NT2/D1 (cell line): ENCODE measurements around the gene COL11A1.

Experiments
- DNase-seq: peaks from one replicate; pipeline ENCODE4 v3.0.0-alpha.2; 2011; ENCODE audit warnings: low read depth, low spot score
- H3K27me3 ChIP-seq: 2 replicates; pipeline ENCODE4 v1.6.0; 2011; ENCODE audit warnings: mild to moderate bottlenecking; ENCODE audit not compliant: insufficient read length, insufficient read depth
- H3K36me3 ChIP-seq: 2 replicates; pipeline ENCODE4 v1.6.1; 2011; ENCODE audit warnings: mild to moderate bottlenecking, low read length, mixed read lengths; ENCODE audit not compliant: insufficient read depth, insufficient read length
- H3K4me1 ChIP-seq: 2 replicates; pipeline ENCODE4 v1.5.1; 2011; ENCODE audit not compliant: insufficient read depth, insufficient read length
- H3K4me3 ChIP-seq: 2 replicates; pipeline ENCODE4 v1.5.1; 2011; ENCODE audit warnings: low read depth; ENCODE audit not compliant: insufficient read length
- H3K9ac ChIP-seq: 2 replicates; pipeline ENCODE4 v1.6.0; 2011; ENCODE audit warnings: low read depth; ENCODE audit not compliant: insufficient read length
- H3K9me3 ChIP-seq: 2 replicates; pipeline ENCODE4 v1.5.1; 2011; ENCODE audit warnings: mild to moderate bottlenecking, low read length; ENCODE audit not compliant: insufficient read depth
- SUZ12 ChIP-seq: IDR thresholded peaks from 2 replicates; pipeline ENCODE4 v1.6.1; 2011; ENCODE audit not compliant: insufficient read length, insufficient read depth; ENCODE audit errors: extremely low read depth
- YY1 ChIP-seq: IDR thresholded peaks from 2 replicates; pipeline ENCODE4 v1.6.1; 2011; ENCODE audit not compliant: insufficient read length, insufficient read depth
- ZNF274 ChIP-seq: IDR thresholded peaks from 2 replicates; pipeline ENCODE4 v1.6.1; 2011; ENCODE audit warnings: mild to moderate bottlenecking, low read depth, low read length

COL11A1 gene

DNA sequence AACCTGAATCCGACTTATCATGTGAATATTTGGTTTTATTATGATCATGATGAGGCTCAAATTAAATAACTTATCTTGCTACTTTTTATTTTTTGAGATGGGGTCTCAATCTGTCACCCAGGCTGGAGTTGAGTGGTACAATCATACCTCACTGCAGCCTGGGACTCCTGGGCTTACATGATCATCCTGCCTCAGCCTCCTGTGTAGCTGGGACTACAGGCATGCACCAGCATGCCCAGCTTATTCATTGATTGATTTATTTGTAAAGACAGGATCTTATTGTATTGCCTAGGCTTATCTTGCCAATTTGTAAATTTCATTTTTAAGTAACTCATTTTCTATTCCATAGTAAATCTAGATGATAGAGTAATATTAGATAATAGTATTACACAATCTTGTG lies 84.3 kb downstream of the COL11A1 start:
- H3K36me3 ChIP-seq: no peaks in the 10 kb centered on the region
- no peak overlapping the region for H3K9ac ChIP-seq
- no peaks in the 10 kb centered on the region for H3K27me3 ChIP-seq
- no peak for TF ChIP-seq YY1
- TF ChIP-seq SUZ12: no peak
- TF ChIP-seq ZNF274: no peak
- H3K4me1 ChIP-seq: no peaks in the 10 kb centered on the region
- DNase-seq: no peak
- no peaks in the 10 kb centered on the region for H3K9me3 ChIP-seq
- no peak overlapping the region for H3K4me3 ChIP-seq

DNA sequence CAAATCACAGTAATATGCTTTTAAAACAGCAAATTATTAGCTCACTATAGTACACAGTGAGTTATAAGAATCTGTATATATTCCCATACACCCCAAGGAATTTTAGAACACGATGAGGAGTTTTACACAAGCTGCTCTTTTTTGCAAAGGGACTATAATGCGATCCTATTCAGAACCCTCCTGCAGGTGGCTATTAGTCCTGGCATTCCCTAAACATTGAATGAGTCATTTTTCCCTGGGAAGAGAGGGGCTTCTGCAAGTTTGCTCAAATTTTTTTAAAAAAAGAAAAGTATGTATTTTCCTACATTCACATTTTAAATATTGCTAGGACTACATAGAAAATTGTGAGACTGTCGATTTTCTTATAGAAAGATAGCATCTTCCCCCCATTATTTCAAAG lies 106.3 kb downstream of the COL11A1 start:
- no peaks in the 10 kb centered on the region for H3K36me3 ChIP-seq
- no peak for TF ChIP-seq YY1
- TF ChIP-seq ZNF274: no peak
- no peak for DNase-seq
- no peaks in the 10 kb centered on the region for H3K27me3 ChIP-seq
- no peaks in the 10 kb centered on the region for H3K9me3 ChIP-seq
- no peak overlapping the region for H3K9ac ChIP-seq
- no peak overlapping the region for H3K4me3 ChIP-seq
- no peaks in the 10 kb centered on the region for H3K4me1 ChIP-seq

DNA sequence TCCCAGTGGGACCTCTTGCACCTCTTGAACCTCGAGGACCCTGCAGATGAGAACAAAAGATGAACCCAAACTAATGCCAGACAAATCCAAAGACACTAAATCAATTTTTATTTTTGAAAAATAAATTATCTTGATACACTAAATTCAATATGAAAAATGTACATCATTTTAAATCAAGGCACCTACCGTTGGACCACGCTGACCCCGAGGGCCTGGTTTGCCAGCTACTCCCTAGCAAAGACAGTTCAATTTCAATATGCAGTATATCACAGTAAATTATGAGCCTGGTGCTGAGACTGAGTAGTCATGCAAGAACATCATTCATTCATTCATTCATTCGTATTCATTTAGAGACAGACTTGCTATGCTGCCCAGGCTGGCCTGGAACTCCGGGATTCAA lies 129.4 kb downstream of the COL11A1 start:
- Histone ChIP-seq H3K27me3 (no peaks in the 10 kb centered on the region), H3K4me3 (no peak overlapping the region), H3K9me3 (no peaks in the 10 kb centered on the region), H3K4me1 (no peaks in the 10 kb centered on the region), H3K9ac (no peak overlapping the region), H3K36me3 (no peaks in the 10 kb centered on the region)
- TF ChIP-seq SUZ12 (no peak), YY1 (no peak), ZNF274 (no peak)
- no peak for DNase-seq

DNA sequence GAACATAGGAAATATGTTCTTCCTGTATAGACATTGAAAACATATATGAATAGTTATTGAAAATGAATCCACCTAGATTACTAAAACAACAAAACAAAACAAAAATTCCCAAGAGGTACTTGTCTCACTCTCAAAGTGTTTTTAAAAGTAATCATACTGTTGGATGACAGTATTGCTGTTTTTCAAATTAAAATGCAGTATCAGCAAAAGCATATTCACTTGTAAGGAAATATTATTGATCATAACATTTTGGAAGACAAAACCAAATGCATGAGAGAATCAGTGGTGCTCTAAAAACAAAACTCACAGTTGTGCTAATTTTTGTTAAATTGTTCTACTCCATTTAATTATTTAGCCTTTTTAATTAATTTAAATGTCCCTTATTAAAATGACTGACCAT lies 131.0 kb downstream of the COL11A1 start:
- Histone ChIP-seq H3K4me3 (no peak overlapping the region), H3K9ac (no peak overlapping the region), H3K27me3 (no peaks in the 10 kb centered on the region), H3K4me1 (no peaks in the 10 kb centered on the region), H3K9me3 (no peaks in the 10 kb centered on the region), H3K36me3 (no peaks in the 10 kb centered on the region)
- TF ChIP-seq ZNF274 (no peak), YY1 (no peak), SUZ12 (no peak)
- no peak for DNase-seq

DNA sequence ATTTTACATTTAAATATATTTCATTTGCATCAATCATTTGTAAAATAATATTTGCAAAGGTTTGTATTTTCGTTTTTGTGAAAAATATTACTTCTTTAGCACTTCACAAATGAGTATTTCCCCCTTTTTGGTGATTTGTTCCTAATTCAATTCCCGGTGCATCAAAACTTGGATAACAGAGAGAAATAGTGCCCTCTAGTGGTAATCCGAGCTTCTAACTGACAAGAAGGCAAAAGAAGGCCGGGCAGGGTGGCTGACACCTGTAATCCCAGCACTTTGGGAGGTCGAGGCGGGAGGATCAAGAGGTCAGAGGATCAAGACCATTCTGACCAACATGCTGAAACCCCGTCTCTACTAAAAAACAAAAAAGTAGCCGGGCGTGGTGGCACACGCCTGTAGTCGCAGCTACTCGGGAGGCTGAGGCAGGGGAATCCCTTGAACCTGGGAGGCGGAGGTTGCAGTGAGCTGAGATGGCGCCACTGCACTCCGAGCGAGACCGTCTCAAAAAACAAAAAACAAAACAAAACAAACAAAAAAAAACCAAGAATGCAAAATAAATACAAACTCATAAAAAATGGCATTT lies 137.7 kb downstream of the COL11A1 start:
- no peak for TF ChIP-seq SUZ12
- no peak for TF ChIP-seq ZNF274
- no peak for TF ChIP-seq YY1
- Histone ChIP-seq H3K27me3 (no peaks in the 10 kb centered on the region), H3K4me1 (no peaks in the 10 kb centered on the region), H3K36me3 (no peaks in the 10 kb centered on the region), H3K9ac (no peak overlapping the region), H3K9me3 (no peaks in the 10 kb centered on the region), H3K4me3 (no peak overlapping the region)
- peak; percentile 69 for DNase-seq

DNA sequence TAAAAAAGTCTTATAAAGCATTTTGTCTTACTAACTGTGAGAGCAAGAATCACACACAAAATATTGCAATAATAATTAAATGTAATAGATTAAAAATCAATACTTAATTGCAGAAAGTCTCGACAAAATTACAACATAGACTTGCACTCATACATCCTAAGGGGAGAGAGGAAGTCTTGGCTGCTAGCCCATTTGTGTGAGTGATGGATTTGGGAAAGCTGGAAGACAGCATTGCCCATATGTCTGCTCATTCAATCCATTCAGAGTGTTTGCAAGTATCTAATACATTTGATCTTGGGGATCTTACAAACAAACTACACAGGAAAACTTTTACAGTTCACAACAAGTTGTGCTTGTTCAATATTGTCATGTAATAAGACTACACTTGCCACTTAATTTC lies 140.5 kb downstream of the COL11A1 start:
- Histone ChIP-seq H3K4me3 (no peak overlapping the region), H3K4me1 (no peaks in the 10 kb centered on the region), H3K36me3 (no peaks in the 10 kb centered on the region), H3K9ac (no peak overlapping the region), H3K27me3 (no peaks in the 10 kb centered on the region), H3K9me3 (no peaks in the 10 kb centered on the region)
- TF ChIP-seq ZNF274 (no peak), SUZ12 (no peak), YY1 (no peak)
- DNase-seq: no peak

DNA sequence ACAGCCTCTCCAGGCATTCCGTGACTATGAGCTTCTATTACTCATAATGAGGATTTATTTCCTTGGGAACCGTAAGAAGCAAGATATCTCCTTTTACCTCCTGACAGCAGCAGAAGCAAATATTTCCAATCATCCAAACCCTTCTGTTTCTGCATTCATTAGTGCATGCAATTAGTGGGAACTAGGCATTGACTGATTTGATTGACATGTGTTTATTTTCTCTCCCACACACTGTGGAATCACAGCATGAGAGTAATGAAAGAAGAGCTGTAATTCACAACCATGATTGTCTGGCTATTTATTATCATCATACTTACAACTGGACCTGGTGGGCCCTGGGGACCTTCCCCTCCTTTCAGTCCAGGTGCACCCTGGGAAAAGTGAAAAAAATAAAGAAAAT lies 146.8 kb downstream of the COL11A1 start:
- Histone ChIP-seq H3K9me3 (no peaks in the 10 kb centered on the region), H3K4me3 (no peak overlapping the region), H3K36me3 (no peaks in the 10 kb centered on the region), H3K27me3 (no peaks in the 10 kb centered on the region), H3K4me1 (no peaks in the 10 kb centered on the region), H3K9ac (no peak overlapping the region)
- DNase-seq: no peak
- no peak for TF ChIP-seq SUZ12
- no peak for TF ChIP-seq ZNF274
- TF ChIP-seq YY1: no peak

DNA sequence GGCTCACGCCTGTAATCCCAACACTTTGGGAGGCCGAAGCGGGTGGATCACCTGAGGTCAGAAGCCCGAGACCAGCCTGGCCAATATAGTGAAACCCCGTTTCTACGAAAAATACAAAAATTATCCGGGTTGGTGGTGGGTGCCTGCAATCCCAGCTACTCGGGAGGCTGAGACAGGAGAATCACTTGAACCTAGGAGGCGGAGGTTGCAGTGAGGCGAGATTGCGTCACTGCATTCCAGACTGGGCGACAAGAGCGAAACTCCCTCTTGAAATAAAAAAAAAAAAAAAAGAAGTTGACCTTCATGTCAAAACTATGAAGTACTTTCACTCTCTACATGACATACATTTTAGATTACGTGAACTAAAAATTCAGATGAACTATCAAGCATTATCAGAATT lies 153.7 kb downstream of the COL11A1 start:
- TF ChIP-seq ZNF274 (no peak), YY1 (no peak), SUZ12 (no peak)
- Histone ChIP-seq H3K27me3 (no peaks in the 10 kb centered on the region), H3K9me3 (no peaks in the 10 kb centered on the region; the same call in 1 of the 2 replicates), H3K4me3 (no peak overlapping the region), H3K9ac (no peak overlapping the region), H3K36me3 (no peaks in the 10 kb centered on the region), H3K4me1 (no peaks in the 10 kb centered on the region)
- no peak for DNase-seq
